ENCODE measurements around the gene GDPGP1. TPM values are rescaled to one million over a fixed set of nuclear protein-coding genes. Genes with fewer than 3 reads are reported as not detected.

The GDPGP1 gene
- total and polyA plus RNA-seq, 2 of the 4 experiments (the other 2 are of a cell fraction), result 2.3 to 4.1 TPM

- no CpG with 5 or more reads among the region's 6 CpGs for WGBS, 2 experiments (ENCODE audit: extremely low coverage in 2 of 2, insufficient read length in 1 of 2)
- H3K23ac ChIP-seq (ENCODE audit: low read depth, low read length), result no peak overlapping the region
- no peaks in the 10 kb centered on the region for H3K79me1 ChIP-seq (ENCODE audit: low read depth in 1 of 2, low read length in 2 of 2)
- H2AK9ac ChIP-seq (replicated peaks; ENCODE audit: low read depth, low read length, poor library complexity), result no peak overlapping the region
- H3K27me3 ChIP-seq (ENCODE audit: control insufficient read depth, insufficient read depth, low read length), result no peaks in the 10 kb centered on the region; the same call in 1 of the 2 replicates
- H3K27ac ChIP-seq (ENCODE audit: insufficient read depth, low read length), result no peak overlapping the region
- no peak overlapping the region for H3K9ac ChIP-seq (ENCODE audit: low read depth, low read length)
- in situ Hi-C loops (cut with MboI; ENCODE audit: low sequenced_read_pairs), result no loop called here
- no peak overlapping the region for H2BK15ac ChIP-seq (ENCODE audit: low read depth, low read length)
- H3K4me3 ChIP-seq (ENCODE audit: insufficient read depth, low read depth, low read length), result no peak overlapping the region
- H2BK5ac ChIP-seq (ENCODE audit: low read depth, low read length, poor library complexity, severe bottlenecking), result no peak overlapping the region
- H4K20me1 ChIP-seq (ENCODE audit: insufficient read depth, low read length), result no peaks in the 10 kb centered on the region
- H3K18ac ChIP-seq (ENCODE audit: low read depth, low read length), result no peak overlapping the region
- no peak for TF ChIP-seq MXI1 (IDR thresholded peaks at IDR 0.05; ENCODE audit: borderline replicate concordance, low read depth, low read length)
- no peak for TF ChIP-seq RFX5 (IDR thresholded peaks at IDR 0.05; ENCODE audit: low read depth, low read length)
- TF ChIP-seq FOS (IDR thresholded peaks at IDR 0.05; ENCODE audit: low read depth, low read length), result no peak
- no peak for TF ChIP-seq MAZ (IDR thresholded peaks at IDR 0.05; ENCODE audit: borderline replicate concordance, low read depth, low read length)
- TF ChIP-seq MAFK (IDR thresholded peaks at IDR 0.05; ENCODE audit: low read depth, low read length), result no peak
- no peak for TF ChIP-seq USF2 (IDR thresholded peaks at IDR 0.05; ENCODE audit: low read depth, low read length)
- no peak for TF ChIP-seq CHD1 (IDR thresholded peaks at IDR 0.05; ENCODE audit: low read depth, low read length)
- TF ChIP-seq POLR2A (IDR thresholded peaks at IDR 0.05; ENCODE audit: low read depth, low read length), result no peak
- no peak for TF ChIP-seq BHLHE40 (IDR thresholded peaks at IDR 0.05; ENCODE audit: low read depth, low read length)
- TF ChIP-seq CEBPB (IDR thresholded peaks at IDR 0.05; ENCODE audit: low read depth, low read length), result no peak
- no peak for TF ChIP-seq SMC3 (IDR thresholded peaks at IDR 0.05; ENCODE audit: low read depth, low read length)
- no peak for TF ChIP-seq RAD21 (IDR thresholded peaks at IDR 0.05; ENCODE audit: low read length)
- TF ChIP-seq CTCF (conservative IDR thresholded peaks at IDR 0.05; ENCODE audit: low read depth, low read length), result no peak
- TF ChIP-seq ELK1 (IDR thresholded peaks at IDR 0.05; ENCODE audit: borderline replicate concordance, low read depth, low read length), result no peak
- H3K9me1 ChIP-seq (ENCODE audit: insufficient read depth, low read length), result no peaks in the 10 kb centered on the region
- ChIA-PET CTCF (interaction anchor here (1.8 kb wide), 1 partner anchor 11 kb away, joined by 8 read pairs; no protein-coding TSS in a partner anchor), POLR2A (ENCODE audit: unreplicated experiment) (no interaction called here)
- DNase-seq, result no peak
- intact Hi-C loops (cut with micrococcal nuclease), result no loop called here
- H2AK5ac ChIP-seq (ENCODE audit: low read depth, low read length), result no peak overlapping the region
- no peaks in the 10 kb centered on the region for H3K9me3 ChIP-seq (ENCODE audit: control insufficient read depth, insufficient read depth, low read length)
- no peak for ATAC-seq (ENCODE audit: low read depth)
- H4K5ac ChIP-seq (ENCODE audit: low read depth, low read length), result no peak overlapping the region
- H4K8ac ChIP-seq (ENCODE audit: low read depth in 2 of 2, low read length in 2 of 2), result no peak overlapping the region
- H3K14ac ChIP-seq (replicated peaks; ENCODE audit: low read depth, low read length), result no peak overlapping the region
- no TSS peak for BruUV-seq (replicated peaks)
- no peak overlapping the region for H4K91ac ChIP-seq (ENCODE audit: insufficient read depth, low read depth, low read length)
- no peak overlapping the region for H2AFZ ChIP-seq (replicated peaks; ENCODE audit: low read length, poor library complexity)
- peaks cover 2% of the 10 kb centered on the region; the same call in 1 of the 2 replicates for H3K4me1 ChIP-seq (ENCODE audit: control insufficient read depth, insufficient read depth, low read length)
- no peak overlapping the region for H3K4ac ChIP-seq (ENCODE audit: low read depth, low read length)
- H2BK120ac ChIP-seq (ENCODE audit: low read depth, low read length), result no peak overlapping the region
- H2BK20ac ChIP-seq (ENCODE audit: low read depth, low read length), result no peak overlapping the region
- no peak overlapping the region for H3K56ac ChIP-seq (ENCODE audit: extremely low read depth, insufficient read depth, low read length)
- H3K36me3 ChIP-seq (ENCODE audit: control insufficient read depth, insufficient read depth, low read length), result no peaks in the 10 kb centered on the region
- dilution Hi-C loops (cut with HindIII; ENCODE audit: low sequenced_read_pairs, unreplicated experiment), result no loop called here
- H3K4me2 ChIP-seq (ENCODE audit: low read depth, low read length), result no peak overlapping the region
Measured at GRCh38 chr15:90294159-90294558, 60.1 kb downstream of the GDPGP1 start.
